AG04450 (cell line): ENCODE measurements around the gene DYNC1H1. TPM values are rescaled to one million over a fixed set of nuclear protein-coding genes. Genes with fewer than 3 reads are reported as not detected.

Source experiments
- CTCF ChIA-PET: fragments of 300-600, 350-600 bp; formaldehyde crosslinking; extraction: SDS; loops from one replicate; lab custom pipeline; 2022; ENCODE audit warnings: antibody characterized with exemption, inconsistent platforms; lab: Charles Lee
- POLR2A ChIA-PET: fragments of 350-600 bp; formaldehyde crosslinking; extraction: SDS; loops from one replicate; lab custom pipeline; 2021; ENCODE audit warnings: antibody characterized with exemption, inconsistent platforms; lab: Yijun Ruan, JAX
- DNase-seq: peaks from one replicate; pipeline ENCODE4 v3.0.0-alpha.2; 2011; ENCODE audit warnings: low read depth, low spot score
- H3K27ac ChIP-seq: one replicate; pipeline ENCODE4 v1.5.1; 2012; ENCODE audit warnings: low read depth, low read length, control low read depth
- H3K27me3 ChIP-seq: one replicate; pipeline ENCODE4 v1.6.0; 2012; ENCODE audit warnings: low read length; ENCODE audit not compliant: control insufficient read depth, insufficient read depth
- H3K4me3 ChIP-seq: 2 replicates; pipeline ENCODE4 v1.5.1; 2011; ENCODE audit warnings: mild to moderate bottlenecking, low read depth, low read length, control low read depth
- H3K9me3 ChIP-seq: 2 replicates; pipeline ENCODE4 v1.5.1; 2012; ENCODE audit warnings: low read length; ENCODE audit not compliant: control insufficient read depth, insufficient read depth
- polyA plus RNA-seq: library from polyadenylated mRNA; depleted of rRNA; stranded (reverse); fragments of >200 nt; gene quantifications from 2 replicates; pipeline ENCODE4 v1.2.3, GENCODE V29; 2011
- TF ChIP-seq, protein P1 (sequence below): IDR thresholded peaks from 2 replicates; pipeline ENCODE4 v1.5.1; 2011; ENCODE audit warnings: low read depth, low read length, control low read depth, inconsistent platforms

Gene DYNC1H1
- polyA plus RNA-seq, 1 experiment = 189 TPM

DNA sequence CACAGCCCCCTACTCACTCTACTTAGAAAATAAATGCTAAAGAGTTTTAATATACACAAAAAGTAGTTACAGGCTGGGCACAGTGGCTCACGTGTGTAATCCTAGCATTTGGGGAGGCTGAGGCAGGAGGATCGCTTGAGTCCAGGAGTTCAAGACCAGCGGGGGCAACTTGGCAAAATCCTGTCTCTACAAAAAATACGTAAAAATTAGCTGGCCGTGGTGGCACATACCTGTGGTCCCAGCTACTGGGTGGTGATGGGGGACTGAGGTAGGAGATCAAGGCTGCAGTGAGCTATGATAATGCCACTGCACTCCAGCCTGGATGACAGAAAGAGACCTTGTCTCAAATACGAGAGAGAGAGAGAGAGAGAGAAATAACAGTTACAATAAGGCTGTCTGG, 9.9 kb upstream of the DYNC1H1 start:
- POLR2A ChIA-PET = interaction anchor here (0.7 kb wide), 1 partner anchor 301 kb away, joined by 3 read pairs; no protein-coding TSS in a partner anchor
- H3K27me3 ChIP-seq = no peaks in the 10 kb centered on the region
- no peak overlapping the region for H3K27ac ChIP-seq
- H3K4me3 ChIP-seq = no peak overlapping the region
- CTCF ChIA-PET = interaction anchor here (1.1 kb wide), 1 partner anchor 183 kb away, joined by 3 read pairs; no protein-coding TSS in a partner anchor
- no peaks in the 10 kb centered on the region for H3K9me3 ChIP-seq
- no peak for DNase-seq
- TF ChIP-seq, protein P1, sequence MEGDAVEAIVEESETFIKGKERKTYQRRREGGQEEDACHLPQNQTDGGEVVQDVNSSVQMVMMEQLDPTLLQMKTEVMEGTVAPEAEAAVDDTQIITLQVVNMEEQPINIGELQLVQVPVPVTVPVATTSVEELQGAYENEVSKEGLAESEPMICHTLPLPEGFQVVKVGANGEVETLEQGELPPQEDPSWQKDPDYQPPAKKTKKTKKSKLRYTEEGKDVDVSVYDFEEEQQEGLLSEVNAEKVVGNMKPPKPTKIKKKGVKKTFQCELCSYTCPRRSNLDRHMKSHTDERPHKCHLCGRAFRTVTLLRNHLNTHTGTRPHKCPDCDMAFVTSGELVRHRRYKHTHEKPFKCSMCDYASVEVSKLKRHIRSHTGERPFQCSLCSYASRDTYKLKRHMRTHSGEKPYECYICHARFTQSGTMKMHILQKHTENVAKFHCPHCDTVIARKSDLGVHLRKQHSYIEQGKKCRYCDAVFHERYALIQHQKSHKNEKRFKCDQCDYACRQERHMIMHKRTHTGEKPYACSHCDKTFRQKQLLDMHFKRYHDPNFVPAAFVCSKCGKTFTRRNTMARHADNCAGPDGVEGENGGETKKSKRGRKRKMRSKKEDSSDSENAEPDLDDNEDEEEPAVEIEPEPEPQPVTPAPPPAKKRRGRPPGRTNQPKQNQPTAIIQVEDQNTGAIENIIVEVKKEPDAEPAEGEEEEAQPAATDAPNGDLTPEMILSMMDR = no peak

DNA sequence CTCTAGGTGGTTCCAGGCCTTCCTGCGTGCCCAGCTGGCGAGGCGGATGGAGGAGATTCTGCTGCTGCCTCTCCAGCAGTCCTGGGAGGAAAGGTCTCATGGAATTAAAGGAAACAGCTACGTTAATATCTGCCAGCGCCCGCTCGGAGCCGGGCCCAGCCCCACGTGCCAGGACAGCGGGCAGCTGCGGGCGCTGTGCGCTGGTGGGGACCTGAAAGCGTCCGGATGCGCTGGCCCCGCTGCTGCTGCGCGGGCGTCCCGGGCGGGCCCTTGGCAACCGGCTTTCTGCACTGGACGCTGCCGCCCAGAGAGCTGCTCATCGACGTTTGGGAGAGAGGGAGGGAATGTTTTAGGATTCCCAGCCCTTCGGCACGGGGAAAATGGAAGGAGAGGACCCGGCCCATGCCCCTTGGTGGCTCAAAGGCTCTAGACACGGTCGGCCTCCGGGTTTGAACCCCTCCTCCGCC, 8.6 kb upstream of the DYNC1H1 start:
- POLR2A ChIA-PET = no interaction called here

GRCh38 chr14:101956179-101956885, 8.0 kb upstream of the DYNC1H1 start:
- TF ChIP-seq, protein P1 = no peak
- Histone ChIP-seq H3K4me3 (no peak overlapping the region), H3K9me3 (no peaks in the 10 kb centered on the region), H3K27me3 (no peaks in the 10 kb centered on the region), H3K27ac (no peak overlapping the region)
- no peak for DNase-seq
- ChIA-PET POLR2A (interaction anchor here (0.9 kb wide), 1 partner anchor 8 kb away, joined by 3 read pairs; no protein-coding TSS in a partner anchor), CTCF (interaction anchor here (1.2 kb wide), 1 partner anchor 185 kb away, joined by 4 read pairs; no protein-coding TSS in a partner anchor)

More for the DNA sequence above, 8.6 kb upstream of the DYNC1H1 start:
- Histone ChIP-seq H3K4me3 (no peak overlapping the region), H3K9me3 (no peaks in the 10 kb centered on the region), H3K27ac (no peak overlapping the region), H3K27me3 (no peaks in the 10 kb centered on the region)
- TF ChIP-seq, protein P1 = no peak
- no peak for DNase-seq
- CTCF ChIA-PET = interaction anchor here (0.6 to 1.1 kb wide), 2 partner anchors 12 to 184 kb away, joined by 3 read pairs; no protein-coding TSS in a partner anchor

DNA sequence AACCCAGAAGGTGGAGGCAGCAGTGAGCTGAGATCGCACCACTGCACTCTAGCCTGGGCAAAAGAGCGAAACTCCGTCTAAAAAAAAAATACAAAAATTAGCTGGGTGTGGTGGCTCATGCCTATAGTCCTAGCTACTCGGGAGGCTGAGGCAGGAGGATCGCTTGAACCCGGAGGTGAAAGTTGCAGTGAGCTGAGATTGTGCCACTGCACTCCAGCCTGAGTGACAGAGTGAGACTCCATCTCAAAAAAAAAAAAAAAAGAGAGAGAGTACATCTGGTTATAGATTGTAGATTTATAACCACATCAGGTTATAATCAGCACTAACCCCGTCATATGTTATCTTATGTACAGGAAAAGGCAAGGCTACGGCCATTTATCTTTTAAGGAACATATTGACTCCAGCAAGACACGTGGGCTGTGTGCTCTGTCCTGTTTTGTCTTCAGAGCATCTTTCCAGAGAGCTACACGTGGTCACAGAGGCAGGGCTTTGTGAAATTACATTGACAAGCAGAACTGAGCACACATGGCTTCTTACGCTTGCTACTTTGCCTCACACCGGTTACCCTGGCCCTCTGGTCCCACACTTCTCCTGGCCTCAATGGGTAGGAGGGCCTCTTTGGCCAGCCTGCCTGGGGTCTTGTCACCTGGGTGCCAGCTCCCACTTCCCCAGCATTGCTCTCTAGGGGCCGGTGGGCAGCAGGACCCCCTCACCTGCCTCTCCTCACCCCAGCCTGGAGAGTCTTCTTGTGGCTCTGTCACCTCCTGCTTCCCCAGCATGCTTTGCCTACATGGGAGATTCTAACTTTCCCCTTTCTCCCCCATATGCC, 6.8 kb upstream of the DYNC1H1 start:
- ChIA-PET CTCF (interaction anchor here (0.7 to 1.2 kb wide), 2 partner anchors 187 to 195 kb away, joined by 3 to 4 read pairs; no protein-coding TSS in a partner anchor), POLR2A (interaction anchor here (0.6 to 0.7 kb wide), 2 partner anchors 9 to 189 kb away, joined by 3 to 6 read pairs; no protein-coding TSS in a partner anchor)
- no peak overlapping the region for H3K4me3 ChIP-seq
- no peaks in the 10 kb centered on the region for H3K9me3 ChIP-seq
- no peak overlapping the region for H3K27ac ChIP-seq
- TF ChIP-seq, protein P1 = no peak
- DNase-seq = no peak
- H3K27me3 ChIP-seq = no peaks in the 10 kb centered on the region
